ENCODE measurements around the gene EMID1. TPM values are rescaled to one million over a fixed set of nuclear protein-coding genes. Genes with fewer than 3 reads are reported as not detected.

EMID1 gene
- total RNA-seq, 1 experiment from 2014 or later: 9.6 TPM

GRCh38 chr22:29197096-29197495 is 8.6 kb upstream of the EMID1 start:
- CTCF ChIA-PET: no interaction called here

GRCh38 chr22:29198240-29198639 is 7.5 kb upstream of the EMID1 start:
- ChIA-PET RAD21 (ENCODE audit: low non-redundant PET in 1 of 2, low total read pairs in 2 of 2, uncharacterized antibody in 2 of 2, unreplicated experiment in 2 of 2) (no interaction called here), CTCF (no interaction called here), POLR2A (no interaction called here)
- H3K9ac ChIP-seq (ENCODE audit: low read length): no peak overlapping the region
- no peaks in the 10 kb centered on the region for H4K20me1 ChIP-seq (ENCODE audit: insufficient read depth)
- no peak overlapping the region for H3K4me2 ChIP-seq (ENCODE audit: low read length)
- intact Hi-C loops (cut with micrococcal nuclease): no loop called here
- no peak for DNase-seq (ENCODE audit: low read depth, low spot score)
- ATAC-seq: no peak
- H3K4me3 ChIP-seq (replicated peaks in 1 of 2; ENCODE audit: low read depth in 1 of 2, low read length in 2 of 2): no peak overlapping the region
- no peak overlapping the region for H2AFZ ChIP-seq (ENCODE audit: low read depth, low read length, poor library complexity, severe bottlenecking)
- no peaks in the 10 kb centered on the region for H3K9me2 ChIP-seq (ENCODE audit: insufficient read depth)
- H3K27ac ChIP-seq (ENCODE audit: low read depth, low read length): no peak overlapping the region
- BruUV-seq (replicated peaks): no TSS peak
- no peaks in the 10 kb centered on the region for H3K36me3 ChIP-seq (ENCODE audit: control insufficient read depth in 1 of 2, insufficient read depth in 2 of 2, low read length in 2 of 2)
- no peaks in the 10 kb centered on the region for H3K27me3 ChIP-seq (ENCODE audit: insufficient read depth, low read length)
- H3K9me3 ChIP-seq (ENCODE audit: control insufficient read depth in 1 of 2, insufficient read depth in 1 of 2, low read depth in 1 of 2, low read length in 2 of 2): no peaks in the 10 kb centered on the region
- no peak for TF ChIP-seq SRF (IDR thresholded peaks at IDR 0.05; ENCODE audit: low read depth)
- no peak for TF ChIP-seq ELF1 (IDR thresholded peaks at IDR 0.05; ENCODE audit: borderline replicate concordance, low read depth)
- no peak for TF ChIP-seq ZBTB33 (IDR thresholded peaks at IDR 0.05; ENCODE audit: extremely low read depth, insufficient replicate concordance, low read length)
- H3K79me2 ChIP-seq (ENCODE audit: insufficient read depth, low read length): no peaks in the 10 kb centered on the region
- peaks cover 5 to 9% of the 10 kb centered on the region in 2 experiments; a peak in 3 of 4 replicates for H3K4me1 ChIP-seq (ENCODE audit: control insufficient read depth in 1 of 2, insufficient read depth in 2 of 2, low read length in 2 of 2)

More at GRCh38 chr22:29197096-29197495, 8.6 kb upstream of the EMID1 start:
- no peak overlapping the region for H3K4me3 ChIP-seq (replicated peaks in 1 of 2; ENCODE audit: low read depth in 1 of 2, low read length in 2 of 2)
- RAD21 ChIA-PET (ENCODE audit: low non-redundant PET in 1 of 2, low total read pairs in 2 of 2, uncharacterized antibody in 2 of 2, unreplicated experiment in 2 of 2): no interaction called here
- intact Hi-C loops (cut with micrococcal nuclease): no loop called here
- H3K36me3 ChIP-seq (ENCODE audit: control insufficient read depth in 1 of 2, insufficient read depth in 2 of 2, low read length in 2 of 2): no peaks in the 10 kb centered on the region
- no peak overlapping the region for H2AFZ ChIP-seq (ENCODE audit: low read depth, low read length, poor library complexity, severe bottlenecking)
- no peaks in the 10 kb centered on the region for H4K20me1 ChIP-seq (ENCODE audit: insufficient read depth)
- POLR2A ChIA-PET: no interaction called here
- no peak overlapping the region for H3K9ac ChIP-seq (ENCODE audit: low read length)
- TF ChIP-seq ATF3 (IDR thresholded peaks at IDR 0.05): no peak
- TF ChIP-seq POLR2A (IDR thresholded peaks at IDR 0.05; ENCODE audit: borderline replicate concordance, extremely low read depth, insufficient read depth, insufficient read length): no peak
- TF ChIP-seq FOSL1 (IDR thresholded peaks at IDR 0.05; ENCODE audit: low read depth): no peak
- TF ChIP-seq, protein P1, sequence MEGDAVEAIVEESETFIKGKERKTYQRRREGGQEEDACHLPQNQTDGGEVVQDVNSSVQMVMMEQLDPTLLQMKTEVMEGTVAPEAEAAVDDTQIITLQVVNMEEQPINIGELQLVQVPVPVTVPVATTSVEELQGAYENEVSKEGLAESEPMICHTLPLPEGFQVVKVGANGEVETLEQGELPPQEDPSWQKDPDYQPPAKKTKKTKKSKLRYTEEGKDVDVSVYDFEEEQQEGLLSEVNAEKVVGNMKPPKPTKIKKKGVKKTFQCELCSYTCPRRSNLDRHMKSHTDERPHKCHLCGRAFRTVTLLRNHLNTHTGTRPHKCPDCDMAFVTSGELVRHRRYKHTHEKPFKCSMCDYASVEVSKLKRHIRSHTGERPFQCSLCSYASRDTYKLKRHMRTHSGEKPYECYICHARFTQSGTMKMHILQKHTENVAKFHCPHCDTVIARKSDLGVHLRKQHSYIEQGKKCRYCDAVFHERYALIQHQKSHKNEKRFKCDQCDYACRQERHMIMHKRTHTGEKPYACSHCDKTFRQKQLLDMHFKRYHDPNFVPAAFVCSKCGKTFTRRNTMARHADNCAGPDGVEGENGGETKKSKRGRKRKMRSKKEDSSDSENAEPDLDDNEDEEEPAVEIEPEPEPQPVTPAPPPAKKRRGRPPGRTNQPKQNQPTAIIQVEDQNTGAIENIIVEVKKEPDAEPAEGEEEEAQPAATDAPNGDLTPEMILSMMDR (IDR thresholded peaks at IDR 0.05 in 2 of 3, conservative IDR thresholded peaks at IDR 0.05 in 1 of 3; ENCODE audit: borderline replicate concordance in 1 of 3, insufficient read depth in 1 of 3, low read depth in 2 of 3, low read length in 2 of 3): no peak
- no peak for TF ChIP-seq SIN3A (IDR thresholded peaks at IDR 0.05; ENCODE audit: low read depth)
- TF ChIP-seq CEBPB (IDR thresholded peaks at IDR 0.05; ENCODE audit: low read depth): peak; percentile 20; the same call in 1 of the 2 replicates
- TF ChIP-seq EGR1 (IDR thresholded peaks at IDR 0.05; ENCODE audit: low read depth): no peak
- TF ChIP-seq SP1 (IDR thresholded peaks at IDR 0.05; ENCODE audit: low read depth): no peak
- no peaks in the 10 kb centered on the region for H3K9me2 ChIP-seq (ENCODE audit: insufficient read depth)
- no peak for DNase-seq (ENCODE audit: low read depth, low spot score)
- H3K9me3 ChIP-seq (ENCODE audit: control insufficient read depth in 1 of 2, insufficient read depth in 1 of 2, low read depth in 1 of 2, low read length in 2 of 2): no peaks in the 10 kb centered on the region
- no peak for ATAC-seq
- peaks cover 5 to 9% of the 10 kb centered on the region in 2 experiments; a peak in 3 of 4 replicates for H3K4me1 ChIP-seq (ENCODE audit: control insufficient read depth in 1 of 2, insufficient read depth in 2 of 2, low read length in 2 of 2)
- no peaks in the 10 kb centered on the region for H3K27me3 ChIP-seq (ENCODE audit: insufficient read depth, low read length)
- no peak overlapping the region for H3K4me2 ChIP-seq (ENCODE audit: low read length)
- H3K79me2 ChIP-seq (ENCODE audit: insufficient read depth, low read length): no peaks in the 10 kb centered on the region
- BruUV-seq (replicated peaks): no TSS peak
- H3K27ac ChIP-seq (ENCODE audit: low read depth, low read length): no peak overlapping the region
